ENCODE data around the gene SLC6A3.

The SLC6A3 gene

DNA sequence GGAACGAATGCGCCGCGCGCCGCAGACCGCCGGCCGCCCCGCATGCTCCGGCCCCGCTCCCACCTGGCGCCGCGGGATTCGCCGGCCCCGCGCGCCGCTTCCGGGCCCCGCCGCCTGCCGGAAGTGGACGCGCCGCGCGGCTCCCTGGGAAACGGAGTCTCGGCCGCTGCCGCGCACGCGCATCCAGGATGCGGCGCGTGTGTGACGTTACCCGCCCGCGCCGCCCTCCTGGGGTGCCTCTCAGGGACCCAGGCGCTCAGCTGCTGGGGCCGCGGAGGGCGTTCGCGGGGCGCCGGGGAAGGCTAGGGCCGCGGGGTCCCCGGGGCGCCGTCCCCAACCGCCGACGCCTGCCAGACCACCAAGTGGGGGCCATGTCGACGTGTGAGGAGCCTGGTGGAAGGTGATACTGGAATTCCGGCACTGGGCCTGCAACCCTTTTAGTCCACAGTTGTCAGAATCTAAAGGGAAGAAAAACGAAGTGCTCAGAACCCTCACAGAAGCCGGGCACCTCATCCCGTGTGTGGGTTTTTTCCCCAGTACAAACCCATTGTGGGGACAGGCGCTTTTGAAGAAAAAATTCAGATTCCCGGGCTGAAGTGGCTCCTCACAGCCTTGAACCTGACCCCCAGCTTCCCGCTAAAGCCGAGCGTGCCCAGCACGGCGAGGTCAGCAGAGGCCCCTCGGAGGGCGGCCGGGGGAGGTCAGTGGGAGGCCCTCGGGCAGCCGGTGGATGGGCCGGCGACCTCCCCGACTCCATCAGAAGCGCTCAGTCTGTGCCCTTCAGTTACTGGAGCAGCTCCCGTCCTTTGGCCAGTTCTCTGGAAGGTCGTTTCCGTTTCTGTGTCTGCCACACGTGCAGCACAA, 100.0 kb downstream of the SLC6A3 start, which contains the start of gene CLPTM1L:
CLPTM1L (minus strand) TSS at position 125 of the 864 bp plus-strand sequence. CDS start 258 bp downstream, outside the sequence.
- DNase-seq (ENCODE audit: low read depth): peak; percentile 92
- TF ChIP-seq CTCF (IDR thresholded peaks at IDR 0.05; ENCODE audit: low read depth, low read length) (no peak), POLR2A (IDR thresholded peaks at IDR 0.05; ENCODE audit: extremely low read depth, insufficient read length) (peak; percentile 78), MYC (IDR thresholded peaks at IDR 0.05; ENCODE audit: low read depth, low read length) (peak; percentile 63)
- TF ChIP-seq, protein P1, sequence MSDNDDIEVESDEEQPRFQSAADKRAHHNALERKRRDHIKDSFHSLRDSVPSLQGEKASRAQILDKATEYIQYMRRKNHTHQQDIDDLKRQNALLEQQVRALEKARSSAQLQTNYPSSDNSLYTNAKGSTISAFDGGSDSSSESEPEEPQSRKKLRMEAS (IDR thresholded peaks at IDR 0.05; ENCODE audit: low read depth, low read length): peak; percentile 80
- peak within 1 kb of the TSS; percentile 94 for H3K4me3 ChIP-seq (ENCODE audit: low read depth, low read length)

DNA sequence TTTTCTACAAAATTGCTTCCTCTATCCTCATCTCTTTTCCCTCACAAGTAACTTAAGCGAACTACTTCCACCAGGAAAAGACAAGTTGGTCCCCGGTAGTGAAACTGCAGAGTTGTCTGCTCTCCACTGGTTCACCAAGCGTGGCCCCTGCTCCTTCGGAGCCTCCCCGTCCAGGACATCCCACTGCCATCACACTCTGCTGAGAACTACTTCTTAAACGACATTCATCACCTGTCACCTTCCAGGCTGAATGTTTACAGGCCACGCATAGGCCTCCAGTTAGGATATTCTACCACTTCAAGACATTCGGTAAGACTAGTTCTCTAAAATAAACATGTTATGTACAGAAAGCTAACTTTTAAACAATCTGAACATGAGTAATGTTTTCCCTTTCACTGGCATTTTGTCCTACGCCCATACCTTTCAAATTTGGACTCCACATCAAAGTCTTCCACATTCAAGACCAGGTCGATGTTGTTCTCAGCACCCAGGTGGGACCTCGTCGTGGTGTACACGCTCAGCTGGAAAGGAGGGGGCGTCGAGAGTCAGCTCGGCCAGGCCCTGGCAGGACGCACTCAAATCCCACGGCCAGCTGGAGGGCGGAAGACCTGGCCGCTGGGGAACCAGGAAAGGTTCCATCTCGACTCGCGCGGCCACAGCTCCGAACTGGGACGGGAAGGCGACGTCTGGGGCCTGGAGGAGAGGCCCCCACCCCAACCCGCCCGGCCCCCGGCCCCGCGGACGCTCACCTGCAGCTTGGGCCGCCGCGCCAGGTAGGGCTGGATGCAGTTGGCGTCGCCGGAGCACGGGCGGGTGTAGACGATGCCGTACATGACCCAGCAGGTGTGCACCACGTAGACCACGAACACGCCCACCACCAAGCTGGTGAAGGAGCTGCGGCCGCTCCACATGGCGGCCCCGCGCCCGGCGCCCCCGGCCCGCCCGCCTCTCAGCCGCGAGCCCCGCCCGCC, 101.0 kb downstream of the SLC6A3 start:
- peak overlapping the region; percentile 89 for H3K4me3 ChIP-seq (ENCODE audit: low read depth, low read length)
- TF ChIP-seq MYC (IDR thresholded peaks at IDR 0.05; ENCODE audit: low read depth, low read length): no peak
- TF ChIP-seq, protein P1 (IDR thresholded peaks at IDR 0.05; ENCODE audit: low read depth, low read length): no peak
- TF ChIP-seq POLR2A (IDR thresholded peaks at IDR 0.05; ENCODE audit: extremely low read depth, insufficient read length): no peak
- TF ChIP-seq CTCF (IDR thresholded peaks at IDR 0.05; ENCODE audit: low read depth, low read length): no peak
- peak; percentile 48 for DNase-seq (ENCODE audit: low read depth)

GRCh38 chr5:1343315-1343751, 101.9 kb downstream of the SLC6A3 start:
- TF ChIP-seq MYC (IDR thresholded peaks at IDR 0.05; ENCODE audit: low read depth, low read length) (no peak), CTCF (IDR thresholded peaks at IDR 0.05; ENCODE audit: low read depth, low read length) (no peak), POLR2A (IDR thresholded peaks at IDR 0.05; ENCODE audit: extremely low read depth, insufficient read length) (no peak)
- TF ChIP-seq, protein P1 (IDR thresholded peaks at IDR 0.05; ENCODE audit: low read depth, low read length): no peak
- DNase-seq (ENCODE audit: low read depth): no peak
- peak overlapping the region; percentile 89 for H3K4me3 ChIP-seq (ENCODE audit: low read depth, low read length)
